GM13976 (cell line): Measurements from ENCODE around the gene MICALL1.

Experiments used
- DNase-seq: peaks from one replicate; pipeline ENCODE4 v3.0.0; 2012; ENCODE audit warnings: low spot score
- in situ Hi-C: fragments of 300-500 bp; cut with MboI; formaldehyde crosslinking; loops from one replicate; pipeline ENCODE4 v1.12.0; 2022; ENCODE audit warnings: low sequenced_read_pairs, mixed read lengths, inconsistent platforms; ENCODE audit not compliant: unreplicated experiment
- TF ChIP-seq, protein P1 (sequence below): IDR thresholded peaks from 2 replicates; pipeline ENCODE4 v1.5.1; 2012; ENCODE audit warnings: borderline replicate concordance, mild to moderate bottlenecking; ENCODE audit not compliant: insufficient read depth; ENCODE audit errors: extremely low read depth, missing control alignments, control extremely low read depth

The MICALL1 gene

DNA sequence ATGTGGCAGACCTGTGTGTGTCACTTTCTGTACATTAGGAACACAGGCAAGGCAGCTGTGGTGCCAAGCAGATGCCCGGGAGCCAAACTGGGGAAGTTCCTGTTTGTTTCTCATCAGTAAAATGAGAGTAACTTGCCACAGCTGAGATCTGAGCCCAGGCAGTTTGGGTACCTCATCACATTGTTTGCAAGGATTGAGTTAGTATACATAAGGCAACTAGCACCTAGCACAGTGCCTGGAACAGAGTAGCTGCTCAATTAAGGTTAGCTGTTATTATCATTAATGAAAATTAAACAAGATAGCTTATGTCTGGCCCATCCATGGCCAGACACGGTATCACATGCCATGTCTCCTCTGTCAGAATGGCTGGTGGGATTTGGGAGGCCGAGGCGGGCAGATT, 70.5 kb downstream of the MICALL1 start:
- TF ChIP-seq, protein P1, sequence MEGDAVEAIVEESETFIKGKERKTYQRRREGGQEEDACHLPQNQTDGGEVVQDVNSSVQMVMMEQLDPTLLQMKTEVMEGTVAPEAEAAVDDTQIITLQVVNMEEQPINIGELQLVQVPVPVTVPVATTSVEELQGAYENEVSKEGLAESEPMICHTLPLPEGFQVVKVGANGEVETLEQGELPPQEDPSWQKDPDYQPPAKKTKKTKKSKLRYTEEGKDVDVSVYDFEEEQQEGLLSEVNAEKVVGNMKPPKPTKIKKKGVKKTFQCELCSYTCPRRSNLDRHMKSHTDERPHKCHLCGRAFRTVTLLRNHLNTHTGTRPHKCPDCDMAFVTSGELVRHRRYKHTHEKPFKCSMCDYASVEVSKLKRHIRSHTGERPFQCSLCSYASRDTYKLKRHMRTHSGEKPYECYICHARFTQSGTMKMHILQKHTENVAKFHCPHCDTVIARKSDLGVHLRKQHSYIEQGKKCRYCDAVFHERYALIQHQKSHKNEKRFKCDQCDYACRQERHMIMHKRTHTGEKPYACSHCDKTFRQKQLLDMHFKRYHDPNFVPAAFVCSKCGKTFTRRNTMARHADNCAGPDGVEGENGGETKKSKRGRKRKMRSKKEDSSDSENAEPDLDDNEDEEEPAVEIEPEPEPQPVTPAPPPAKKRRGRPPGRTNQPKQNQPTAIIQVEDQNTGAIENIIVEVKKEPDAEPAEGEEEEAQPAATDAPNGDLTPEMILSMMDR, result no peak
- in situ Hi-C loops, result no loop called here
- DNase-seq, result no peak

DNA sequence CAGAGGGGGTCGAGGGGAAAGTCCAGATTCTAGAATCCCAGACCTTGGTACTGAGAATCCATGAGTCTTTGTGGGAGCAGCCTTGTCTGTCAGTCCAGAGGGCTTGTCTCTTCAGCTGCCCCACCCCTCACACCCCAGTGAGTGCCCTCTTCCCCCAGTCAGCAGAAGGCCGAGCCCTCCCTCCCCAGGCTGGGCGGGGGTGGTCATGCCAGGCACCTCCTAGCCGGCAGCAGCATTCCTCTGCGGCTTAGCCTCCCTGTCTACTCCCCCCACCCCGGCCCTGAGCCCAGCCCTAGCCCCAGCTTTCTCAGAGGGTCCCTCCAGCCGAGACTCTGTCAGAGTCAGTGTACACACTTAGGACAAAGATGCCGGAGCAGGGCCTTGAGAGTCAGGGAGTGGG, 73.7 kb downstream of the MICALL1 start:
- in situ Hi-C loops, result no loop called here
- no peak for DNase-seq
- TF ChIP-seq, protein P1, result no peak

DNA sequence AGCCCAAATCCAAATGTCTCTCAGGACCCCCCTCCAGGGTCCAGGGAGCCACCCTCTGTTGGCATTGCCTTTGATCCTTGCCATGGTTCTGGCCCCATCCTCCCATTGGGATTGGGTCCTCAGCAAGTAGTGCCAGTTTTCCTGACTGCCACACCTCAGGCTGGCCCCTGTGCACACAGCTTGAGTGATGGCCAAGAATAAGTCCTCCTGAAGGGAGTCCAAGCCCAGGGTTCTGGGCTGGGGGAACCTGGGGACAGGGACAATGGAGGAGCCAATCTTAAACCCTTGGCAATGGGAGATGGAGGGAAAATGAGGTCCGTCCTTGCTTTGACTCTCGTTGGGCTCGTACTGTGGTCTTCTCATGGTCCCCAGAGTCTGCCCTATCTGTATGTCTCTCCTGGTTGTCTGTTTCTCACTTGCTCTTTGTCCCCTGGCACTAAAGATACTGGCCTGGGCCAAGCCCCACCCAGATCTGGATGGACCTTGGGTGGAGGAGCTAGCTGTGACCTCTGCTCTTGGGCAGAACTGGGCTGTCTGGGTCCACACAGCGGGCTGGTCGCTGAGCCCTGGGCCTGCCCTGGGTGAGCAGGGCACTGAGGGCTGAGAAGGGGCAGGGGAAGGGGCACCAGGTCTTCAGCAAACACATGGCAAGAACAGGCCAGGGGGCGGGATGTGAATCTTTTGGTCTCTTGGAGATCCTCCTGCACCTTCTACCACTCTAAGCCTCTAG, 75.3 kb downstream of the MICALL1 start:
- DNase-seq, result no peak
- TF ChIP-seq, protein P1, result no peak
- in situ Hi-C loops, result no loop called here

DNA sequence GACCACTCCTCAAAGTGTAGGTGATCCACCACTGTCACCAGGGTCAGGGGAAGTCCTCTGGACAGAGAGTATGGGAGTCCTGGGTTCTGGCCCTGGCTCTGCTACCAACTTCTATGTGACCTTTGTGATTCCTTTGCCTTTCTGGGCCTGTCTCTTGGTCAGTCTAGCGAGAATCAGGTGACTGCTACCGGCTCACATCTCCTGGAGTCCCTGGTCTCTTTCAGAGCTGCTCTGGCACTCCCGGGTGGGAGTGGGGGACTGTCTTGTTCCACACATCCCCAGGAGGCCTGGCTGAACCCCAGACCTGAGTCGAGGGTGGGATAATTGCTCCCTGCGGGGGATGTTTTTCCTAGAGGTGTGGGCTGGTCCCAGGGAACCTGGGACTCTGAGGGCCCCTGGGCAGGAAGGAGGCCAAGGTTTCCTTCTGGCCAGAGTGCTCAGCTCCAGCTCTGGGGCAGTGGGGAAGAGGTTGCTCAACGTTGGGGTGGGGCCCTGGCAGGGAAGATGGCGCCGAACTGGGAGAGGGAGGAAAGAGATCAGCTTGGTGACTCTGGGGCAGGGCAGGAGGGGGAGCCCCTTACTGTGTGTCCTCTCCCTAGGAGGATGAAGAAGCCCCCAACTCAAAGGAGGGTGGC, 76.2 kb downstream of the MICALL1 start:
- in situ Hi-C loops, result no loop called here
- TF ChIP-seq, protein P1, result no peak
- DNase-seq, result no peak

DNA sequence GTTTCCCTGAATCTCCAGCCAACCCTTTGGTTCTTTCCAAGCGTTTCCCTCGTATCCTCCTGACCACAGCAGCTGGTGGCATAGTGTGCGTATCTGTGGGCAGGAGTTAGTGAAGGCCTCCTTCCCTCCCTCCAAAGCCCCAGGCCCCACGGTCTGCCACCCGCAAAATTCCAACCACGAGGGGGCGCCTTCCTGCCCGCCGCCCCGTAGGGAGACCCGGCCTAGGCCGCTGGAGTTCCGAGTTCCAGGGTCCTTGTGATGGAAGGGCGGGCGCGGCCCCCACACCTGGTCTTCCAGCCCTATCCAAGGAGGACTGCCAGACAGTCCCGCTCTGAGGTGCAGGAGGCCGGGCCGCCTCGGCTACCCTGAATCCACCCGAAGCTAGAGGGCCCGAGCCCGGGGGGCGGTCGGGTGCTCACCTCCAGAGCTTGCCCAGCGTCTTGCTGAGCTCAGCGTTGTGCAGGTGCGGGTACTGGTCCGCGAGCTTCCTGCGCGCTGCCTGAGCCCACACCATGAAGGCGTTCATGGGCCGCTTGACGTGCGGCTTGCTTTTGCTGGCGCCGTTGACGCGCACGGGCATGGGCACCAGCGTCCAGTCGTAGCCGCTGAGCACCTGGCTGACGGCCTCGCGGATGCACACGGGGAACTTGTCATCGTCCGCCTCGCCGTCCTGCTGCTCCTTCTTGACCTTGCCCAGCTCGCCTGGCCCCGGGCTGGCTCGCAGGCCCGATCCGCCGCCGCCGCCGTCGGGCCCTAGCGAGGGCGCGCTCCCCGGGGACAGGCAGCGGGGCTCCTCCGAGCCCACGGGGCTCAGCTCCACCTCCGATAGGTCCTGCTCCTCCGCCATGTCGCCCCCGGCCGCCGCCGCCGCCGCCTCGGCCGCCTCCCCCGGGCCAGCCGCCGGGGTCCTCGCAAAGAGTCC, 77.1 kb downstream of the MICALL1 start:
- no peak for DNase-seq
- in situ Hi-C loops, result no loop called here

More for the DNA sequence above, 77.1 kb downstream of the MICALL1 start:
- TF ChIP-seq, protein P1, result no peak
